ENCODE data around the gene GXYLT2. TPM values are rescaled to one million over a fixed set of nuclear protein-coding genes. Genes with fewer than 3 reads are reported as not detected.

The GXYLT2 gene
- total RNA-seq, 1 experiment from 2014 or later: 4.8 TPM

GRCh38 chr3:72848703-72849081, 39.2 kb upstream of the GXYLT2 start:
- peak overlapping the region; percentile 93 for H3K4me3 Mint-ChIP-seq (ENCODE audit: unreplicated experiment)
- H3K4me1 Mint-ChIP-seq (ENCODE audit: low read depth, unreplicated experiment): peaks cover 8% of the 10 kb centered on the region
- H3K27ac Mint-ChIP-seq (ENCODE audit: unreplicated experiment): peak overlapping the region; percentile 92
- Histone ChIP-seq H3K4me3 (ENCODE audit: low read depth, low read length) (peak overlapping the region; percentile 87), H3K4me1 (0 out of 2 replicates have a peak, but pooled peaks cover 10% of the 10 kb centered on the region), H3K36me3 (ENCODE audit: control insufficient read depth, insufficient read depth, low read length) (no peaks in the 10 kb centered on the region), H3K27me3 (replicated peaks; ENCODE audit: control insufficient read depth, insufficient read depth, low read length) (no peaks in the 10 kb centered on the region), H3K9me3 (no peaks in the 10 kb centered on the region)
- no peaks in the 10 kb centered on the region for H3K27me3 Mint-ChIP-seq (ENCODE audit: insufficient read depth, unreplicated experiment)
- peaks cover 5% of the 10 kb centered on the region for H3K36me3 Mint-ChIP-seq (ENCODE audit: insufficient read depth, unreplicated experiment)
- POLR2A ChIA-PET: no interaction called here
- intact Hi-C loops (cut with micrococcal nuclease; ENCODE audit: unreplicated experiment): loop anchor here (1.0 kb wide), 1 partner anchor 238 kb away; no protein-coding TSS in a partner anchor
- no TSS peak for BruUV-seq (replicated peaks)
- no peak for TF ChIP-seq CTCF (IDR thresholded peaks at IDR 0.05; ENCODE audit: insufficient read depth in 1 of 2, low read depth in 1 of 2, low read length in 1 of 2, severe bottlenecking in 1 of 2, unreplicated experiment in 1 of 2)
- CTCF ChIA-PET: no interaction called here
- DNase-seq: no peak
- no peaks in the 10 kb centered on the region for H3K9me3 Mint-ChIP-seq (ENCODE audit: unreplicated experiment)

- H3K27me3 Mint-ChIP-seq (ENCODE audit: insufficient read depth, unreplicated experiment): no peaks in the 10 kb centered on the region
- Histone ChIP-seq H3K27me3 (replicated peaks; ENCODE audit: control insufficient read depth, insufficient read depth, low read length) (no peaks in the 10 kb centered on the region), H3K36me3 (ENCODE audit: control insufficient read depth, insufficient read depth, low read length) (no peaks in the 10 kb centered on the region), H3K9me3 (no peaks in the 10 kb centered on the region), H3K4me3 (ENCODE audit: low read depth, low read length) (no peak overlapping the region), H3K4me1 (no peaks in the 10 kb centered on the region)
- H3K36me3 Mint-ChIP-seq (ENCODE audit: insufficient read depth, unreplicated experiment): no peaks in the 10 kb centered on the region
- no peak for DNase-seq
- CTCF ChIA-PET: no interaction called here
- no peak for TF ChIP-seq CTCF (IDR thresholded peaks at IDR 0.05; ENCODE audit: insufficient read depth in 1 of 2, low read depth in 1 of 2, low read length in 1 of 2, severe bottlenecking in 1 of 2, unreplicated experiment in 1 of 2)
- POLR2A ChIA-PET: no interaction called here
- intact Hi-C loops (cut with micrococcal nuclease; ENCODE audit: unreplicated experiment): no loop called here
- no peaks in the 10 kb centered on the region for H3K9me3 Mint-ChIP-seq (ENCODE audit: unreplicated experiment)
- H3K4me3 Mint-ChIP-seq (ENCODE audit: unreplicated experiment): no peak overlapping the region
- no TSS peak for BruUV-seq (replicated peaks)
- H3K4me1 Mint-ChIP-seq (ENCODE audit: low read depth, unreplicated experiment): no peaks in the 10 kb centered on the region
- no peak overlapping the region for H3K27ac Mint-ChIP-seq (ENCODE audit: unreplicated experiment)
Observed at GRCh38 chr3:72855001-72855400, 32.8 kb upstream of the GXYLT2 start.

GRCh38 chr3:72860053-72860452, 27.8 kb upstream of the GXYLT2 start:
- Histone ChIP-seq H3K9me3 (no peaks in the 10 kb centered on the region), H3K27me3 (replicated peaks; ENCODE audit: control insufficient read depth, insufficient read depth, low read length) (no peaks in the 10 kb centered on the region), H3K4me3 (ENCODE audit: low read depth, low read length) (no peak overlapping the region), H3K36me3 (ENCODE audit: control insufficient read depth, insufficient read depth, low read length) (no peaks in the 10 kb centered on the region), H3K4me1 (no peaks in the 10 kb centered on the region; the same call in 1 of the 2 replicates)
- BruUV-seq (replicated peaks): no TSS peak
- no peaks in the 10 kb centered on the region for H3K27me3 Mint-ChIP-seq (ENCODE audit: insufficient read depth, unreplicated experiment)
- H3K9me3 Mint-ChIP-seq (ENCODE audit: unreplicated experiment): no peaks in the 10 kb centered on the region
- H3K4me1 Mint-ChIP-seq (ENCODE audit: low read depth, unreplicated experiment): no peaks in the 10 kb centered on the region
- H3K27ac Mint-ChIP-seq (ENCODE audit: unreplicated experiment): no peak overlapping the region
- H3K36me3 Mint-ChIP-seq (ENCODE audit: insufficient read depth, unreplicated experiment): no peaks in the 10 kb centered on the region
- no peak overlapping the region for H3K4me3 Mint-ChIP-seq (ENCODE audit: unreplicated experiment)
- intact Hi-C loops (cut with micrococcal nuclease; ENCODE audit: unreplicated experiment): no loop called here
- ChIA-PET POLR2A (no interaction called here), CTCF (no interaction called here)
- no peak for TF ChIP-seq CTCF (IDR thresholded peaks at IDR 0.05; ENCODE audit: insufficient read depth in 1 of 2, low read depth in 1 of 2, low read length in 1 of 2, severe bottlenecking in 1 of 2, unreplicated experiment in 1 of 2)
- no peak for DNase-seq

Measured in Caco-2 (cell line).